Measurements from ENCODE around the gene DHX8. TPM values are rescaled to one million over a fixed set of nuclear protein-coding genes. Genes with fewer than 3 reads are reported as not detected.

Gene DHX8
- total and polyA plus RNA-seq, 10 of the 15 experiments (the other 5 are each of a cell fraction or from before 2014, with no cell fraction given) = 27.6 to 50.4 (median 35.7) TPM

GRCh38 chr17:43552229-43552837, 68.6 kb downstream of the DHX8 start:
- in situ Hi-C loops (cut with MboI) = no loop called here
- Histone ChIP-seq H3K9me3 (replicated peaks; ENCODE audit: control insufficient read depth, insufficient read depth, low read length) (no peaks in the 10 kb centered on the region), H3K4me1 (ENCODE audit: control insufficient read depth, insufficient read depth, low read length) (no peaks in the 10 kb centered on the region; the same call in 1 of the 2 replicates), H3K9ac (ENCODE audit: control insufficient read depth, insufficient read depth, low read length) (no peak overlapping the region), H3K79me2 (ENCODE audit: control insufficient read depth, insufficient read depth, low read length) (no peaks in the 10 kb centered on the region), H4K20me1 (ENCODE audit: control insufficient read depth, insufficient read depth) (peaks cover 2% of the 10 kb centered on the region; the same call in 1 of the 2 replicates), H3K4me2 (ENCODE audit: control insufficient read depth, insufficient read depth) (no peak overlapping the region), H3K4me3 (no peak overlapping the region), H3K27me3 (replicated peaks in 1 of 2; ENCODE audit: control insufficient read depth in 2 of 2, insufficient read depth in 2 of 2, low read length in 1 of 2) (no peaks in the 10 kb centered on the region), H2AFZ (ENCODE audit: control insufficient read depth, low read depth, low read length) (no peak overlapping the region), H3K36me3 (ENCODE audit: control insufficient read depth in 2 of 2, insufficient read depth in 2 of 2, low read length in 1 of 2) (no peaks in the 10 kb centered on the region), H3K27ac (ENCODE audit: control insufficient read depth, insufficient read depth) (no peak overlapping the region)
- 28% methylated on average over 8 of the region's 8 CpGs for WGBS (ENCODE audit: insufficient coverage, insufficient replicate concordance, low lambda C conversion rate, missing lambda C conversion rate)
- BruUV-seq (replicated peaks) = no TSS peak
- RAD21 ChIA-PET (ENCODE audit: unreplicated experiment) = no interaction called here
- TF ChIP-seq GABPA (IDR thresholded peaks at IDR 0.05; ENCODE audit: low read depth) = no peak
- TF ChIP-seq SMAD5 (IDR thresholded peaks at IDR 0.05; ENCODE audit: low read depth) = no peak
- TF ChIP-seq YBX1 (IDR thresholded peaks at IDR 0.05) = no peak
- no peak for TF ChIP-seq SMARCA5 (IDR thresholded peaks at IDR 0.05)
- TF ChIP-seq MAX (IDR thresholded peaks at IDR 0.05; ENCODE audit: low read depth, low read length) = no peak
- no peak for TF ChIP-seq ZNF217 (IDR thresholded peaks at IDR 0.05)
- no peak for TF ChIP-seq RCOR1 (conservative IDR thresholded peaks at IDR 0.05; ENCODE audit: low read depth, low read length)
- CTCF ChIA-PET = interaction anchor here (0.7 to 1.5 kb wide), 4 partner anchors 20 to 121 kb away, joined by 3 to 6 read pairs (median 3); no protein-coding TSS in a partner anchor
- ATAC-seq (no peak), FAIRE-seq (no peak), DNase-seq (ENCODE audit: low read depth, low spot score) (no peak)
- intact Hi-C loops (cut with micrococcal nuclease; ENCODE audit: unreplicated experiment) = no loop called here
- POLR2A ChIA-PET = interaction anchor here (0.9 kb wide), 1 partner anchor 16 kb away, joined by 3 read pairs; no protein-coding TSS in a partner anchor
- SMC1A ChIA-PET (ENCODE audit: uncharacterized antibody, unreplicated experiment) = no interaction called here

- Histone ChIP-seq H3K27me3 (replicated peaks in 1 of 2; ENCODE audit: control insufficient read depth in 2 of 2, insufficient read depth in 2 of 2, low read length in 1 of 2) (no peaks in the 10 kb centered on the region), H3K27ac (ENCODE audit: control insufficient read depth, insufficient read depth) (no peak overlapping the region), H3K4me3 (no peak overlapping the region), H3K36me3 (ENCODE audit: control insufficient read depth in 2 of 2, insufficient read depth in 2 of 2, low read length in 1 of 2) (no peaks in the 10 kb centered on the region), H3K4me1 (ENCODE audit: control insufficient read depth, insufficient read depth, low read length) (no peaks in the 10 kb centered on the region; the same call in 1 of the 2 replicates), H3K79me2 (ENCODE audit: control insufficient read depth, insufficient read depth, low read length) (no peaks in the 10 kb centered on the region), H3K4me2 (ENCODE audit: control insufficient read depth, insufficient read depth) (no peak overlapping the region), H4K20me1 (ENCODE audit: control insufficient read depth, insufficient read depth) (no peaks in the 10 kb centered on the region), H2AFZ (ENCODE audit: control insufficient read depth, low read depth, low read length) (no peak overlapping the region), H3K9me3 (replicated peaks; ENCODE audit: control insufficient read depth, insufficient read depth, low read length) (no peaks in the 10 kb centered on the region), H3K9ac (ENCODE audit: control insufficient read depth, insufficient read depth, low read length) (no peak overlapping the region)
- WGBS (ENCODE audit: insufficient coverage, insufficient replicate concordance, low lambda C conversion rate, missing lambda C conversion rate) = 0% methylated on average over 2 of the region's 2 CpGs
- FAIRE-seq (no peak), ATAC-seq (no peak), DNase-seq (ENCODE audit: low read depth, low spot score) (no peak)
- in situ Hi-C loops (cut with MboI) (no loop called here), intact Hi-C loops (cut with micrococcal nuclease; ENCODE audit: unreplicated experiment) (no loop called here)
- CTCF ChIA-PET = interaction anchor here (0.8 to 1.5 kb wide), 3 partner anchors 10 to 120 kb away, joined by 3 to 6 read pairs (median 3); no protein-coding TSS in a partner anchor
- SMC1A ChIA-PET (ENCODE audit: uncharacterized antibody, unreplicated experiment) = interaction anchor here (1.4 kb wide), 1 partner anchor 22 kb away, joined by 3 read pairs; no protein-coding TSS in a partner anchor
- RAD21 ChIA-PET (ENCODE audit: unreplicated experiment) = no interaction called here
- POLR2A ChIA-PET = interaction anchor here (0.5 to 0.9 kb wide), 3 partner anchors 9 to 21 kb away, joined by 3 to 4 read pairs (median 3); no protein-coding TSS in a partner anchor
- TF ChIP-seq LARP7 (IDR thresholded peaks at IDR 0.05) (no peak), ZBTB33 (IDR thresholded peaks at IDR 0.05) (no peak), ZNF217 (IDR thresholded peaks at IDR 0.05) (no peak), ASH2L (IDR thresholded peaks at IDR 0.05; ENCODE audit: borderline replicate concordance, low read depth) (no peak), SMAD1 (IDR thresholded peaks at IDR 0.05; ENCODE audit: low read depth, partially characterized antibody) (no peak), NR2C2 (IDR thresholded peaks at IDR 0.05; ENCODE audit: borderline replicate concordance, control insufficient read depth, insufficient read length, low read depth) (no peak), MXI1 (IDR thresholded peaks at IDR 0.05; ENCODE audit: low read depth, low read length) (no peak), ESRRA (IDR thresholded peaks at IDR 0.05; ENCODE audit: low read length) (no peak), HDAC2 (IDR thresholded peaks at IDR 0.05) (no peak), ZZZ3 (IDR thresholded peaks at IDR 0.05; ENCODE audit: control insufficient read depth, insufficient read length, low read depth) (no peak)
- no TSS peak for BruUV-seq (replicated peaks)
These were observed 69.8 kb downstream of the DHX8 start for GRCh38 chr17:43553573-43553972.
